Activated T-cell treated with anti-CD3 and anti-CD28 coated beads for 48 hours (primary cell): ENCODE data around the gene GSTA2.
"Not testable (repeated sequence)": the region's sequence is repeated elsewhere in the genome, so short reads cannot be mapped to it uniquely, and the experiment has no call there.

Source experiments
- DNase-seq: peaks from one replicate; pipeline ENCODE4 v3.0.0-alpha.2; 2020; ENCODE audit warnings: low read depth

Gene GSTA2

DNA sequence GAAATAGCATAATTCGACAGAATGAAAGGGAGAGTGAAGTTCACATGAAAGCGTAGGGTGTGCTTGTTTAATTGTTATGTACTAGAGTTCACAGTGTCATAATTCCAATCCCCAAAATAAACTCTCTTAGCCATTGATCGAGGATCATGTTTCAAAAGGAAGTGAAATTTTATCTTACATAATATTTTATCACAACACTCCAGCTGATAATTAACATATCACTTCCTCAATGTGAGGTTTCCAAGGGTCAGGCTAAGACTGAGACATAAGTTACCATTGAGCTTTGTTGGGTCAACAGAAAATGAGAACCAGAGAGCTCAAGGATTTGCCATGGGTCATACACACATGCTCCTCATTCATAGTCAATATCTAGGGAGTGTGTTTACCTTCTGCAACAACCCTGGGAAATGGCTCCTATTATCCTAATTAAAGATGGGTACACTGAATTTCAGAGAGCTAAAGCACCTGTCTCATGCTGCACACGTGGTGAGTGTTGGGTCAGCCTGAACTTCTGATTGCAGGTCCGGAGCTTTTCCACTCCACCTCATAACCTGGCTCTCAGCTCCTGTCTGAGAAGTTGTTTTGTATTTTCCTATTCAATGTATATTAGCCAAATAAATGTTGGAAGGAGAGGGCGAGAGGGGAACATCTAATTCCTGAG, 3.0 kb downstream of the GSTA2 start:
- DNase-seq, result no peak

DNA sequence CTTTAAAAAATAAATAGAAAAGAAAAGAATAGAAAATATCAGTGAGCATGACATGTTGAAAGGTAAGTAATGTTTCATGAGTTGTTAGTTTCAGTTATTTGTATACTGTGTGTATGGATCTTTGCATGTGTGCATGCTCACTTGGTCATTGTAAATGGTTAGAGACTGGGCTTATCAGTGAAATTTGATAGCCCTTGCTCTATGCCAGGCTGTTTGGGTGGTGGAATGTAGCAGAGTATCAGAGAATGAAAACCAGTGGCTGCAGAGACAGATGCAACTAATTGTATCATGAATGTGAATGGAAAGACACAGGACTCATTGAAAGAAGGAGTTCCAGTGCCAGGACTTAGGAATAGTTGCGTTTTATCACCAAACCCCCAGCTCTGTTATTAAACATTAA, 4.2 kb downstream of the GSTA2 start:
- DNase-seq, result no peak

DNA sequence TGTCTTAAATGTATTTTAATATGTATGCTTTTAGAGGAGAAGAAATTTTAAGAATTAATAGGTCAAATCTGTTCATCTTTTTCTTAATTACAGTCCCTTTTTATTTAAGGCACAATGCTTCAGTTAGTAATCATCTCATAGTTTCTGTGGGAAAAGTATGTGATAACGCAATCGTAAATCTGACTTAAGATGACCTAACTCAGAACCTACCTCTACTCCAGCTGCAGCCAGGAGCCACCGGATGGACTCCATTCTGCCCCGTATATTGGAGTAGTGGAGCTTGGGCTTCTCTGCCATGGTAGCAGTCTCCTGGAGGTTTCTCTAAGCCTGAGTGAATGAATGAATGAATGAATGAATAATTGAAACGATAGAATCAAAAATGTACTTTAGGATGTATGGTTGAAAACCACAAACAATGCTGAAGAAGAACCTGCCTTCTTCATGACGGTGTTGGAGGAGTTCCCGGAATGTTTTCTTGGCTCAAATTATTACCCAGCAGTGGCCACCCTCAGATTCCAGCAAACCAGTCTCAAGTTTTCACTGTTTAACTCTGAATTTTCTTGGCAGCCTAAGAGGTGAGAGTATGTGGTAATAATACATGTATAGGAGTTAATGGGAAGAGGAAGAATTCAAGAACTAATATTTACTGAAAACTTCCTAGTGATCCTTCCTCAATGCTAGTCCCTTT, 5.5 kb downstream of the GSTA2 start:
- DNase-seq, result not testable (repeated sequence)

DNA sequence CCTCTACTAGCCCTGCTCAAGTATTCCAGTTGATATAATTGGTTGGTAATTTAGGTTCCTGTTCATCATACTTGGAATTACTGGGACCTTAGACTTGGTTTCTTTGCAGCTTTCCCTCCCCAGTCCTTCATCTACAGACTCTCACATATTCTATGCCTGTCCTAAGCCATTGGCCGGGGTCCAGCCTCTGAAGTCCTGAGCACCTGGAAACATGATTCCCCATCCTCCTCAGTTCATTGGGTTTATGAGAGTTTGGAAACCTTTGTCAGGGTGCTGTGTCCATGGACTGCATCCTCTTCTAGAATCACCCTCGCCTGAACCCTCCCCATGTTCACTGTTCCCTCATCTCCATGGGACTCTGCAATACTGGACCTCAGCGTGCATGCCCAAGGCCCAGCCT, 8.8 kb downstream of the GSTA2 start:
- DNase-seq, result no peak

DNA sequence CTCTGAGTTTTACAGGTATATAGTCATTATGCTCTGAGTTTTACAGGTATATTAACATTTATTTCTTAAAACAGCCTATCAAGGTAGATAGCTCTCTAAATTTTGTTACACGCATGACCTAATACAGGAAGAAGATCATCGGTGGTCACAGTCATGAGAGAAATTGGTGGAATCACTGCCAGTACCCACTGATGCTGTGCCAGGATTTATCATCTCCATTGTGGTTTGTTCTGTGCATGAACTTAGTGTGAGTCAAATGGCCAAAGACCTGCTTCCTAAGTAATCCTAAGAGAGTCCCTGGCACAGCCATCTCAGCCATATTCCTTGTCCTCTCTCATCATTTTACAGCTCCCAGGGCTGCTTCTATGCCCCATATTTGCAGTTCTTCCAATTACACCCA, 10.1 kb downstream of the GSTA2 start:
- DNase-seq, result not testable (repeated sequence)

DNA sequence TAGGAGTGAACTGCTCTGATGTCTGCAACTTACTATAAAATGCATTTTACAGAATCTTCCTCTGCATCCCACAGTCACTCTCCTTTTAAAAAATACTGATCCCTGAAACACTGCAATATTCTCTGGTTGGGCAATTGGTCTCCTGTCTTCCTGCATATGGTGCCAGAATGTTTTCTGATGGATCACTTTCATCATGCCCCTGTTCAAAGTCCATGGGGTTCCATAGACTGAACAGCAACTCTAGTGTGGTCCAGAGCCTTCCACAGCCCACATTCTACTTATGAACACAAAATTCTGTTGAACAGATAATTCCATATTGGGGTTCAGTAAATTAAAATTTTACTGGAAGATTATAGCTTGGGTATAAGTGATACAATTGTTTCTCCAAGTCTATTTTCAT, 11.0 kb downstream of the GSTA2 start:
- no peak for DNase-seq

DNA sequence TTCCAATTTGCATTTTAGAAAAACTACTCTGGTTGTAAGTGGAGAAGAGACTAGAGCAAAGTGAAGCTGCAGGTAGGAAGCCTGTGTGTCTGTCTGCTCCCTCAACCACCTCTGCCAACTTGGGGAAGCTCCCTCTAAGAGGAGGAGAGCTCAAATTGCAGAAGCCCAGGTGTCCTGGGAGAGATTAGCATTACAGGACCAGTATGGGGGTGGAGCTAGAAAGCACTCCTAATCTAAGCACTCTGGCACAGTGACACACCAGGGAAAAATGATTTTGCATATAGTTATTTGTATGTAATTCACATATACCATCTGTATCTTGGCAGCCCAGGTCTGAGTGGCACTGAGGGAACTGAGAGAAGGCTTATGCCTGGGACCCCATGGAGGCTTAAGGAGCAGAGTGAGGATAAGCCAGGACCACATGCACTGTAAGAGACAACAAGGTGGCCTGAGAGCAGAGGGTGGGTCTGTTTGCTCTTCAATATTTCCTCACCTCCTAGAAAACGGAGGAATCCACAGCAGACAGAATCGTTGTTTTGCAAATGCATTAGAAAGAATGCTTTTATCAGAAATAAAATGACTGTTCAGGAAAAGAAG, 13.6 kb downstream of the GSTA2 start:
- no peak for DNase-seq

DNA sequence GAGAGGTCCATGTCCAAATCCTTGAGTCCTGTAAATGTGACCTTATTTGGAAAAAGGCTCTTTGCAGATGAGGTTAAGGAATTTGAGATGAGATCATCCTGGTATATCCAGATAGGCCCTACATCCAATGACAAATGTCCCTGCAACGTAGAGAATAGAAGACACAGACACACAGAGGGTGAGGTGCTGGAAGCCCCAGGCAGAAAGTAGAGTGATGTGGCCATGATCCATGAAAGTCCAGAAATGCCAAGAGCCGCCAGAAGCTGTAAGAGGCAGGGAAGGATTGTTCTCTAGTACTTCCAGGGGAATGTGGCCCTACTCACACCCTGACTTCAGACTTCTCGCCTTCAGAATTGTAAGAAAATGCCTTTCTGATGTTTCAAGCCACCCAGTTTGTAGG, 16.0 kb downstream of the GSTA2 start:
- DNase-seq, result not testable (repeated sequence)

DNA sequence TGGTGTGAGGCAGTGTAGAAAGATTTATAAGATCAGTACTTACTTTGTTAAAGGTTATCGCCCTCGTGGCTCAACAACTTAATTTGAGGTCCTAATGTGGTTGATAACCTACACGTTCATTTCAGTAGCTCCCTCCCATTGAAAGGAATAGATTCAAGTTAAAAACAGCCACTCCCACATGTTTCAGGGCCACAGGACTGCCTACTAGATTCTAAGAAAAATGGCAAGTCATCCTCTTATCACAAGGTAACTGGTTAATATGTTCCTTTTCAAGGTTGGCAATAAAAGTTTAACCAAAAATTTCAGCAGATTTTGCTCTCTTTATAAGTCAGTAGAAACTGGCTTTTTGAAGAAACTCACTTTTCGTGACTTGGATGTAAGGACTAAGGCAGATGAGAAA, 17.1 kb downstream of the GSTA2 start:
- no peak for DNase-seq

DNA sequence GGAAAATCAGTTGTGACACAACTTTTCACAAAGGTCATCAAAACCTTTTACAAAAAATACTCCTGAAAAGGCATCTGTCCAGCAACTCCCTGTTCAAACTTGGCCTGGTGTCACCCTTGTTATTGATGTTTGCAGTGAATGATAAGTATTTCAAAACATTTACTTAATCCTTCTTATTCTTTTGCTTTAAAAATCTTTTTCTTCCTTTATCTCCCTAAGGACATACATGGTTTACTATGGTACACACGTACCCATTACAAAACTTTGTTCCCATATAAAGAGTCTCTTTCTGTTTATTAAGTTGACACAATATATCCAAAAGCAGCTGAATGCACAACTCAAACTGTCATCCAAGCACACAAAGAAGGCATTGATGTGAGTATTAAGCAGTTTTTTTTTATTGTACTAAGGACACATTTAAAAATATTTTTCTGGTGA, 17.5 kb downstream of the GSTA2 start:
- DNase-seq, result no peak

DNA sequence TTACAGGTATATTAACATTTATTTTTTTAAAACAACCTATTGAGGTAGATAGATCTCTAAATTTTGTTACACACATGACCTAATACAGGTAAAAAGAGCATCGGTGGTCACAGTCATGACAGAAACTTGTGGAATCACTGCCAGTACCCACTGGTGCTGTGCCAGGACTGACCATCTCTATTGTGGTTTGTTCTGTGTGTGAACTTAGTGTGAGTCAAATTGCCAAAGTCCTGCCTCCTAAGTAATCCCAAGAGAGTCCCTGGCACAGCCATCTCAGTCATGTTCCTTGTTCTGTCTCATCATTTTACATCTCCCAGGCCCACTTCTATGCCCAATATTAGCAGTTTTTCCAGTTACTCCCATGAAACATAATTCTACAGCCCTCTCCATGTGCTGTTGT, 21.4 kb downstream of the GSTA2 start:
- no peak for DNase-seq

DNA sequence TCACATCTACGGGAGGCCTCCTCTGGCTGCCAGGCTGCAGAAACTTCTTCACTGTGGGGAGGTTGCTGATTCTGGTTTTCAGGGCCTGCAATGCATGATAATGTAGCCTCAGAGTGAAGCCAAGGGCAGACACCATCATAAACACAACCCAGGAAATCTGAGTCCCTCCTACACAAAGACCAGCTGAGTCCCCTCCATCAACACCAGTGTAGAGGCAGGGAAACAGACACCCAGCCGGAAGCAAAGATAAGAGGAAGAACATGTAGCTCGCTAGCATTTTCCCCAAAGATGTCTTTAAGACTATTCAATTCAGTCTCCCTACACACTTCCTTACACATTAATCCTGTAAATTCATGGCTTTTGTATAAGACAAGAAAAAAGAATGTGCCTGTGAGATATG, 23.6 kb downstream of the GSTA2 start:
- no peak for DNase-seq

DNA sequence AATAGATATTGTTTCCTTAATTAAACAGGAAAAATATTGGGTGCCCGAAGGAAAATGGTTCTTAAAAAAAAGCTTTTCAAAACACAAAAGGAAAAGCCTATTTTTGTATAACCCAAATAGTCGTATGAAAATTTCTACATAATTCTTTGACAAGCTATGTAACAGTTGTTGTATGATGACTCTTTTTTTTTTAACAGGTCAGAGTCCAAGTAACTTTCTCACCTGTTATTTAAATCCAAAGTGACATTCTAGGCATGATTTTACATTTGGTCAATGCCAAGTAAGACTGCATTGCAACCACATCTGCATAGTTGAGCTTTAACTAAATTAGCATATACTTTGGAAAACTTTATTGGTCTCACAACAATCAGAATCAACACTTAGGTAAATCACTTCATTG, 24.1 kb downstream of the GSTA2 start:
- no peak for DNase-seq

DNA sequence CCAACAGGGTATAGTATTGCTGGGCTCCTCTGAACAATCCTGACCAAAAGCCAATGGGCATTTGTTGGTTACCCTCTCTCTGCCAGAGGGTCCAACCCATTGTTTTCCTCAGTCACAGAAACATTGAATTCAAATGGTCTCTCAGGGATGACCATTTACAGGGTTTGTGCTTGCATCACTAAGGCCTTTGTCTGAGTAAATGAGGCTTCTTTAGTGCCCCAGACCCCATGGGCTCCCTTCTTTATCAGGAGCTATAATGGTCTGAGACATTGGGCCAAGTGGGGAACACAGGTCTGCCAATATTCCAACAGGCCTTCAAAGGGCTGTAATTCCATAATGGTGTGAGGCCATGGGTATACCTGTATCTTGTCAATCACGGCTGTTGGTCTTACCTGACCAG, 27.1 kb downstream of the GSTA2 start:
- no peak for DNase-seq

DNA sequence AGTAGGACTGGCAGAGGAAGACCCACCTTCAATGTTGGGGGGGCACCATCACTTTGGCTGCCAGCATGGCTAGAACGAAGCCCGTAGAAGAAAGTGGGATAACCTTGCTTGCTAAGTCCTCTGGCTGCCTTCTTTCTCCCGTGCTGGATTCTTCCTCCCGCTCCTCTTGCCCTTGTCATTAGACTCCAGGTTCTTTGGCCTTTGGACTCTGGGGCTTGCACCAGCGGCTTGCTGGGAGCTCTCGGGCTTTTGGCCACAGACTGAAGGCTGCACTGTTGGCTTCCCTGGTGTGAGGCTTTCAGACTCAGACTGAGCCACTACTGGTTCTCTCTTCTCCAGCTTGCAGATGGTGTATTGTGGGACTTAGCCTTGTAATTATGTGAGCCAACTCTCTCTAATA, 28.2 kb downstream of the GSTA2 start:
- DNase-seq, result no peak

DNA sequence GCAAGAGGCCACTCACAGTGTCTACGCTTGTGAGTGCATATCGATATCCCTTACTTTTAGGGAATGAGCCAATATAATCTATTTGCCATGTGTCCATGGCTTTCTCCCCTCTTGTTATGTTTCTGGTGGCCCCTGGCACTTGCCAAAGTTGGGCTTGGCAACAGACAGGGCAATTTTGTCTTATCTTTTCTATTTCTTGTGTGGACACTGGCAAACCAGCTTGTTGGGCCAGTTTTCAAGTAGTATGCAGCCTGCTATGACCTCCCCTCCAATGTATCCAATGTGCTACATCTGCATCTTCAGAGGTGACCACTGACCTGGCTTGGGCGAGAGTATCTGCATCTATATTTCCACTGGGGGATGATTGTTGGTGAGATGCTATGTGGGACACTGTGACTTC, 29.2 kb downstream of the GSTA2 start:
- no peak for DNase-seq

DNA sequence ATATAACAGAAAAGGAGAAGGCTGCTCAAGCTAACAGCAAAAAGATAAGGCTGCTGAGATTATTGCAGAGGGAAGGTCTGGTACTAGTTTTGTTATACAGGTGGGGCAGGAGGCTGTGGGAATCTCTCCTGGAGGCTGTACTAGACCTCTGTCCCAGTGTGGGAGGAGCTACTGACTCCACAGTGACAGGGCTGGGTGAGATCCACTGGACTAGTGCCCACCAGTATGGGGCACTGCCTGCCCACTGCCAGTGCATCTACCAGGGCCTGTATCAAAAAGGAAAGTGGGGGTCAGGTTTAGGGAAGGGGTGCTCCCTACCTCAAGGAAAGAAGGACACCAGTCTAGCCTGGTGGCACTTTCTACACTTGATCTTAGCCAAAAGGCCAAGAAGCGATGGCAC, 30.1 kb downstream of the GSTA2 start:
- DNase-seq, result no peak

DNA sequence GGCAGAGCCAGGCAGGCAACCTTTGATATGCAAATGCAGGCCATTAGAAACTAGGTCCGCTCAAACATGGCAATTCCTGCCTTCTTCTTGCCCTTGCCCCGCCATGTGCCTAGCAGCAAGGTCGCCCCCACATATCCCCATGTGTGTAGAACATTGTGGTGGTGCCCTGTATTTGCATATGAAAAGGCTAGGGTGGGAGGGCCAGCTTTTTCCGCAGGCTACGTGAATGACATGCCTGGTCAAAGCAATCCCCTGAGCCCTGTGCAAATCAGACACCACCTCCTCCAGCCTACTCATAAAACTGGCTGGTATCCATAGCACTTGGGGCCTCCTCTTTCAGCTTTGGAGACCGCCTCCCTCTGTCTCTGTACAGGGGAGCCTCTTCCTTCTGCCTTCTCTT, 31.6 kb downstream of the GSTA2 start:
- no peak for DNase-seq

DNA sequence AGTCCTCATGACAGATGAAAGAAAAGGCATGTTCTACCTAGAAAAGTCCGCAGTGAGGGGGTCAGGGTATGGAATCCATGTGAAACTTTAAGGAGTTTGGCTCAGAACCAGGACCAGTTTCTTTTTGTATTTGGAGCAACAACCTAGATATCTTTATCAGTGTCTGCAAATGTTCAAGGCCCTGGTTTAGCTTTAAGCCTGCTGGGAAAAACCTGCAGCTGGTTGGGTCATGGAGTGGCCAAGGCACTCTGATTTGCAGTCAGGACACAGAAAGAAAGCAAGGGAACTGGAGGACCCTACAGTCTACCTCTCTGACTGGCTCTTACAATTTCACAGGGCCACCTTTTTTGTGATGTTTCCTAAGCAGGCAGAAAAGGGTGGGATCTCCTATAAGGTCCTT, 33.7 kb downstream of the GSTA2 start:
- DNase-seq, result no peak

DNA sequence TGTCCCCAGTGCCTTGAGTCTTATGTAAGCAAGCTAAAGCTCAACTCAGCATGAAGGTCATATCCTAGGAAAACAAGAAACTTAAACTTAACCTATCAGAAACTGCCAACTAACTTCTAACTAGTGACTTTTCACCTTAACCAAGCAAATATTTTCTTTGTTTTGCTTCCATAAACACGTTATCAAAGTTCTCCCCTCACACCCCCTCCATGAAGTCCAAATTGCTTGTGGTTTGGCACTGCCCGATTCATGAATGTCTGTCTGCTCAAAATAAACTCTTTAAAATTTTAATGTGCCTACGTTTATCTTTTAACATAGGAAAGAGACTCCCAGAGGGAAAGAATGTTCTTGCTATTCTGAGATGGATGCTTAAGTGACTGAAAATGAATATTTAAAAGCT, 34.9 kb downstream of the GSTA2 start:
- DNase-seq, result no peak

DNA sequence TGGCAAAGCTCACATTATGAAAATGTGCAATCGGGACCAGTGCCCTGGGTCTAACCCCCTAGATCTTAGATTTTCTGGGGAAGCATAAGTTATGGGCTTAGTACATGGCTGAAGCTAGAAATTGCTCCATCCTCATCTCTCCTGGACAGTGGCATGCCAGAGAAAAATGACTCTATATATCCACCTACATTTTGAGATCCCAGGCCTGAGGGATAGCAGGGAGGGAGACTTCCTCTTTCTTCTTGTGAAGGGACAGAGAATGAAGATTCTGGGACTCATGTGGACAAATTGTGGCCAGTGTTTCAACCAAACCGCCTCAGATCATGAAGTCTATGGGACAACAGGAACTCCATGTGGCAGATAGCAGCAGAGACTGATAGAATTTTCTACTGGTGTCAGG, 35.4 kb downstream of the GSTA2 start:
- no peak for DNase-seq

DNA sequence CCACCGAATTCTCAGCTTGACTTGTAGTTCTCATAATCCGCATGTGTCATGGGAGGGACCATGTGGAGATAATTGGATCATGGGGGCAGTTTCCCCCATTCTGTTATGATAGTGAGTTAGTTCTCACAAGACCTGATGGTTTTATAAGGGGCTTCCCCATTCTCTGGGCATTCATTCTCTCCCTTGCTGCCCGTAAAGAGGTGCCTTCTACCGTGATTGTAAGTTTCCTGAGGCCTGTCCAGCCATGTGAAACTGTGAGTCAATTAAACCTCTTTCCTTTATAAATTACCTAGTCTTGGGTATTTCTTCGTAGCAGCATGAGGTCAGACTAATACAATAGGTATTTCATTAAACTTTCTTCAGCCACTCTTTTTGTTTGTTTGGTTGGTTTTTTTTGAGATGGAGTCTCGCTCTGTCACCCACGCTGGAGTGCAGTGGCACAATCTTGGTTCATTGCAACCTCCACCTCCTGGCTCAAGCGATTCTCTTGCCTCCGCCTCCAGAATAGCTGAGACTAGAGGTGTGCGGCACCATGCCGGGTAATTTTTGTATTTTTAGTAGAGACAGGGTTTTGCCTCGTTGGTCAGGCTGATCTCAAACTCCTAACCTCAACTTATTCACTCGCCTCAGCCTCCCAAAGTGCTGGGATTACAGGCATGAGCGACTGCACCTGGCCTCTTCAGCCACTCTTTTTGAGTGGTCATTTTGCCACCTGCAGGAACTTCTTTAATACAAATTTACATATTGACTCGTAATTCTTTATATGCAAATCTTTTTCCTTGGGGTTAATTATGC, 36.3 kb downstream of the GSTA2 start:
- no peak for DNase-seq

DNA sequence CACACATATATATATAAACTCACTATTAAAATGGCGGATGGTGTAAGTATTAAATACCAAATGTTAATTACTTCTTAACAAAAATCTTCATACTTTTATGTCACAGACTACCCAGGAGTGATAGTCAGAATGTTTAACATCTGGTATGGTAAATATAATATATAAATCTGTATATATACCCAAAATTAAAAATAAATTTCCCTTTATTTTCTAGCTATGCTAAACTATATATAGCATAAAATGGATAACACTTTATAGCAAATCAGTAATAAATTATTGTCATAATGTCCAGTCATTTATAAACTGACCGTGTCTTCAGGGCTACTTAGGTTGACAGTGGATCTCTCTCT, 37.1 kb downstream of the GSTA2 start:
- DNase-seq, result no peak
